IPS-11a (cell line): Measurements from ENCODE around the gene TMCO4.

ENCODE experiments used
- H3K4me3 ChIP-seq: one replicate; pipeline ENCODE4 v1.5.1; 2013; ENCODE audit warnings: low read depth, low read length, control low read depth

Gene TMCO4

GRCh38 chr1:19776933-19777332 is 22.8 kb downstream of the TMCO4 start:
- H3K4me3 ChIP-seq, result no peak overlapping the region

DNA sequence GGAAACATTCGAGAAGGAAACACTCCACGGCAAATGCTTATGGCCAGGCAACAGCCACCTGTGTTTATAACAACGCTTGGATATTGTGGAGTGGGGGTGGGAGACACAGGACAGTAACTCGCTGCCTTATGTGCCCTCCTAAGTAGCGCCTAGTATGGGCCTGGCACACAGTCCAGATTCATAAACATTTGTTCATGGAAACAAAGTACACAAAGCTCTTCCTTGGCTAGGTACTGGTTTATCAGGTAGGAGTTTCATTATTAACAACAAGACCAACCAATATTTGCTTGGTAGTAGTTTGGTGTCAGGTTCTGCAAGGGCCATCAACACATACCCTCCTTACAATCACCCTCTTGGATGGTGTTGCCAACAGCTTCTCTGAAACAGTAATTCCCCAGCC is 23.4 kb downstream of the TMCO4 start:
- no peak overlapping the region for H3K4me3 ChIP-seq

DNA sequence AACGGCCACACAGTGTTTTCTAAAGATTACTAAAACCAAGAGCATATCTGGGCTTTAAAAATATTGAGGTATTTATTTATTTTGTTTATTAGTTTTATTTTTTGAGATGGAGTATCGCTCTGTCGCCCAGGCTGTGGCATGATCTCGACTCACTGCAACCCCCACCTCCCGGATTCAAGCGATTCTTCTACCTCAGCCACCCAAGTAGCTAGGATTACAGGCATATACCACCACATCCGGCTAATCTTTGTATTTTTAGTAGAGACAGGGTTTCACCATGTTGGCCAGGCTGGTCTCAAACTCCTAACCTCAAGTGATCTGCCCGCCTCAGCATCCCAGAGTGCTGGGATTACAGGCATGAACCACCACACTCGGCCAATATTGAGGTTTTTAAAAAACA is 23.9 kb downstream of the TMCO4 start:
- H3K4me3 ChIP-seq, result no peak overlapping the region

- no peak overlapping the region for H3K4me3 ChIP-seq
Observed at GRCh38 chr1:19775317-19775716, 24.4 kb downstream of the TMCO4 start.

- no peak overlapping the region for H3K4me3 ChIP-seq
Observed at GRCh38 chr1:19774180-19774785, 25.4 kb downstream of the TMCO4 start.

DNA sequence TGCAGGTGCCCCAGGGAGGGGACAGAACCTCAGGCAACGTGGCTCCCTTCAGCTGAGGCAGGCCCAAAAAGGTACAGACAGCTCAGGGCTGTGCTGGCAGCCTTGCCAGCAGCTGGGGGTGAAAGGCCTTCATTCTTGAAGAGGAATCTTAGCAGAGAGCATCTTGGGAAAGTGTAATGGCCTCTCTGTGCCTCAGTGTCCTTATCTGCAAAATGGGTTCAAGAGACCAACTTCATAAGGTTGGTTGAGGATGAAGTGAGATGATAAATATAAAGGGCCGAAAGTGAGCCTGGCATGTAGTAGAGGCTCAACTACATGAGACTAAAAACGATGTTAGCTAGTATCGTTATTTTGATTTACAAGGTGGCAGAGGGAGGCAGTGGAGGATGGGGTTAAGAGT is 26.2 kb downstream of the TMCO4 start:
- H3K4me3 ChIP-seq, result no peak overlapping the region

DNA sequence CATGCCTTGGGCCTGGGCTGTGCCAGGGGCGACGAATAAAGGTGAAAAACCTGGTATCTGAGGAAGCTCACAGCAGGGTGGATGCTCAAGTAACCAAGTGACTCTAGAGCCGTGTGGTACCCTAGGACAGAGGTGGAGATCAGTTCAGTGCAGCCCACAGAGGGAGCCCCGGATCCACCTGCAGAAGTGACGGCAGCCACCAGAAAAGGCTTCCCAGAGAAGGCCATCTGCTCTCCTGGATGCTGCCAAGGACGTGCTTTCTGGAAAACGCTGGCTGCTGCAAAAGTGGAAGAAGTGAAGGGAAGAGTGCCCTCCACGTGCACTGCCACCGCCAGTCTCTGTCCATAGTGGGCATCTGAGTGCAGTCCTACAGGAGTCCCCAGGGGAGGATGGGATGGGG is 27.7 kb downstream of the TMCO4 start:
- H3K4me3 ChIP-seq, result no peak overlapping the region

GRCh38 chr1:19771350-19771749 is 28.4 kb downstream of the TMCO4 start:
- no peak overlapping the region for H3K4me3 ChIP-seq

DNA sequence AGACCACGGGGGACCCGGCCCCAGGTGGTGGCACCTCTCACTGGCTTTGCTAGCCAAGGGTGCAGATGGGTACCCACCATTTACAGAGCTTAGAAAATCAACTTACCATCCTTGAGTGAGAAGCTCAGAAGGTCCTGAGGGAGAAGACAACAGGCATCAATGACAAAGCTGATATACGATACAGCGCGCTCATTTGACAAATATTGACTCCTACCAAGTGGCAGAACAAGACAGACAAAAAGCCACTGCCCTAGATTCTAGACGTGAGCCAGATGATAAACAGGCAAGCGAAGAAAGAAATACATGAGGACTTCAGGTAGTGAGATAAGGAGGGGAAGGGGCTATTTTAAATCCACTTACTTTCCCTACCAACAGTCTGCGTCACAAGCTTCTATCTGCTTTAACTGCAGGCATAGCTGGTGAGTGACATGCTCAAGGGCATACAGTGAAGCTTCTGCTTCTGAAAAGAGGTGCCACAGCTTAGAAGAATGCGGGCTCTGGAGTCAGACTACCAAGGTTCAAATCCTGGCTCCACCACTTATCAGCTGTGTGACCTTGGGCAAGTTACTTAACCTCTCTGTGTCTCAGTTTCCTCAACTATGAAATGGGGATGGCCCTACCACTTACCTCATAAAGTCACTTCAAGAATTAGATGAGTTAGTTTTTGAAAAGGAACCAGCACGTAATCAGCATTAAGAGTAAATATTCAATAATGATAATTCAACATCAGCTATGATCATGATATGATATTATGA is 29.1 kb downstream of the TMCO4 start:
- H3K4me3 ChIP-seq, result no peak overlapping the region

DNA sequence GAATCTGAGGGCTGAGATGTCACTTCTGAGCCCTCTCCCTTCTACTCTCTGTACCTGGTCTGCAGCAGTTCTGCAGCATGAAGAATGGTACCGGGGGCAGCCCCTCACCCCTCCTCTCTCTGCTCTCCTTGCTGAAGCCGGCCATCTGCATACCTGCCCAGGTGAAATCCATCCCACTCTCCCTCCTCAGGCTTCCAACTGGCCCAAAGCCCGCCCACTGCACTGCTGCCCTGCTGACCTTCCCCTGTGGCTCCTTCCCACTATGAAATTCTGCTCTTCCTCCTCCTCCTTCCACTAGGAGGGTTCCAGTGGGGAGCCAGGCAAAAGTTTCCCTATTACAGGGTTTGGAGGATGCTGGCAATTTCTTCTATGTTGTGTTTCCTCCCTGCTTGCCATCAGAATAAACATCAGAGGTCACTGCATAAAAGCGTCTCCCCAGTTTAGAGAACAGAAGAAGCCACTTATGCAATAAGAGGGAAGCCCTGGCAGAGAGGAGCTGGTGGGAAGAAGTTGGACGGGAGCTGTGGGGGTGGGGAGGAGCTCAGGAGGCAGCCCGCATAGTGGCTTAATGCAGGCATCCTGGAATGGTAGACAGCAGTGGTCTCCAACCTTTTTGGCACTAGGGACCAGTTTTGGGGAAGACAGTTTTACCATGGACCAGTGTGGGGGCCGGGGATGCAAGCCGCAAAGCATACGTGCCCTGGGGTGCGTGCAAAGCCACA is 30.3 kb downstream of the TMCO4 start:
- H3K4me3 ChIP-seq, result no peak overlapping the region

DNA sequence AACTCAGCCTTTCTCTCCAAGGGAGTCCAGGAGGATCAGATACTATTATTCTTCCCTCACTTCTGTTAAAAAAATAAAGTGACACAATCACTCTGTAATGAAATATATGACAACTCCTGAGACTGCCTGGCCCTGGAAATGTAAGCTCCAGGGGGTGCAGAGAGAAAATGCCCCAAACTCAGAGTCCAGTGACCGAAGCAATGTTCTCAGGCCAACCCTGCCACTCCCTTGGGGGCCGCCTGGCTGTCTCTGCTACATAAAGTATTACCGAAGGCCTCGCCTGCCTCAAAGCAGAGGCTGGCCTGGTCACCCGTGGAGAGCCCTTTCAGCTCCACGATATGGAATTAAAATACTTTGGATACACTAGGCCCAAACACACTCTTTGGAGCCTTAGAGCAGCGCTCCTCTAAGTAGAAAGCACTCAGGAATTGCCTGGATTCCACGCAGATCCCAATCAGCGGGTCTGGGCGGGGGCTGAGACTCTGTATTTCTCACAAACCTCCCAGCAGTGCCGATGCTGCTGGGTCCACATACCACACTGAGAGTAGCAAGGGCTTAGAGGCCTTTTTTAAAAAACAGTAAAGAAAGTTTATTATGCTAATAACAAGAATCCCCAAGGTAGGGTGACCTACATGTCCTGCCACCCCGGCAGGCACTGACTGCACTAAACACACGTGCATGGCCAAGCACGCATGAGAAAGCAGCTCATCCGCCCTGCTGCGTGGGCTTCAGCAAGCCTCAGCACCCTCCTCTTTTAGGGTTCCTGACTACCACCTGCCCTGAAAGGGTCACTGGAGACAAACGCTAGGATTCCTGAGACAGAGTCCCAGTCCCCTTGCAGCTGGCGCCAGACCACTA is 31.1 kb downstream of the TMCO4 start:
- H3K4me3 ChIP-seq, result no peak overlapping the region

- no peak overlapping the region for H3K4me3 ChIP-seq
Observed at GRCh38 chr1:19765623-19766022, 34.1 kb downstream of the TMCO4 start.

DNA sequence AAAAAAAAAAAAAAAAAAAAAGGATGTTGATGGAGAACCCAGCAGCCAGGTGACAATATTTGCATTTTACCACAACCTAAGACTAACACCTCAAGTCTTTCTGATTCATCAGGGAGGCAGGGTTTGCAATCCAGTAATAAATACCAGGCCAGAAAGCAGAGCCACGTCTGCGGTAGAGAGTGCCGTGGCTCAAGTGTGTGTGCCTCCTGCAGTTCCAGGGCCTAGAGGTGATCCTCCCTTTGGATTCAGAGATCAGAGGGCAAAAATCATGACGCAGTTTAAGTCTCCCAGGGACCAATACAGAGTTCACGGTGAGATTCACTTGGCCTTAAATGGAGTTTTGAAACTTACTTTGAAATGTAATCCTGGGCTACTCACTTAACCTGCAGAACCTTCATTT is 34.9 kb downstream of the TMCO4 start:
- no peak overlapping the region for H3K4me3 ChIP-seq

GRCh38 chr1:19762175-19762779 is 37.4 kb downstream of the TMCO4 start:
- H3K4me3 ChIP-seq, result no peak overlapping the region

DNA sequence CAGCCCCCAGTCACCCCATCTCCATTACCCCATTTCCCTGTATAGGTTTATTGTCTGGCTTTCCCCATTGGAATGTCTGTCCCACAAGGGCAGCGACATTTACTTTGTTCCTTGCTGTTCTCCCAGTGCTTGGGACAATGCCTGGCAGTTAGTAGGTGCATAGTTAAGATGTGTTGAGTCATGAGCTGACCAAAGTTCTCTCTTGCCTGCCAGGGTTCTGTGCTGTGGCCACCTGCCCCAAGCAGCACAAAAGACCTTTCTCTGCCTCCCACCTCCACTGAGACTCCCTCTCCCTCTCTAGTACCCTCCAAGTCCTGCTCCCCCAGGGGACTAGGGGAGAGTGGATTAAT is 40.0 kb downstream of the TMCO4 start:
- H3K4me3 ChIP-seq, result no peak overlapping the region

DNA sequence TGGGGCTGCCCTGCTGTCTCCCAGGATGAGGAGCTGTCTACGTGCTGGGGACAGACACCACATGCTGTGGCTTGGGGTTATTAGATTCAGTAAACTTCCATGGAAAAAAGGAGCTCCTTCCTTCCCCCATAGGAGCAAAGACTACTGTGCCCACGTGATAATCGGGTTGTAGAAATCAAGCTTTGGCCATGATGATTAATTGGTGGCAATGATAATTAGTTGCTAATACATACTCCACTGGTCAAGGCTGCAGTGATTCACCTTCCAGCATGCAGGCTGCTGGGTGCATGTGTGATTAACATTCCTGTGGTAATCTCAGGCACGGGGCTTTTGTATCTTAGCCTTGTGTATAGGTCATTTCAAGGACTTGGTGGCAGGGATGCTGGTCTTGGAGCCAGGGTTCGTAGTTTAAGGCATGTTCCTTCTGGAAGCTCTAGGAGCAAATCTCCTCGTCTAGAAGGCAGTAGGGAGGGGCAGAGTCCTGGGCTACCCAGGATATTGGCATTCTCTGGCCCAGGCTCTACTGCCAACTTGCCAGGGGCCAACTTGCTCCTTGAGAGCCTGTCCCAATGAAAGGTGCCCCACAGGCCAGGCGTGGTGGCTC is 41.4 kb downstream of the TMCO4 start:
- H3K4me3 ChIP-seq, result no peak overlapping the region

DNA sequence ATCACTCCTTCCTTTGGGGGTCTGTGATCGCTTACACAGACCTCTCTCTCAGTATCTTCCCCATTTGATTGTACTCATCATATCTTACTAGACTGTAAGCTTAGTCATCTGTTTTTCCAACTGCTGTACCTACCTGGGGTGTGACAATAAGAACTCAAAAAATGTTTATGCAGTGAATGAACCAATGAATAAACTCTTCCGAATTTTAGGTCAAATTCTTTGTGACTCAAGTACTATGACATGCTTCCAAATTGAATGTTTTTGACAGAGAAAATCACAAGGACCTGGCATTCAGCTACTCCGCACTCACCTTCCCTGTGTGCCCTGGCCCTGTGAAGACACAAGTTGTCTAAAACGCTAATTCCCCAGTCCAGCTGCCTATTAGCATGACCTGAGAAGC is 42.1 kb downstream of the TMCO4 start:
- H3K4me3 ChIP-seq, result no peak overlapping the region

DNA sequence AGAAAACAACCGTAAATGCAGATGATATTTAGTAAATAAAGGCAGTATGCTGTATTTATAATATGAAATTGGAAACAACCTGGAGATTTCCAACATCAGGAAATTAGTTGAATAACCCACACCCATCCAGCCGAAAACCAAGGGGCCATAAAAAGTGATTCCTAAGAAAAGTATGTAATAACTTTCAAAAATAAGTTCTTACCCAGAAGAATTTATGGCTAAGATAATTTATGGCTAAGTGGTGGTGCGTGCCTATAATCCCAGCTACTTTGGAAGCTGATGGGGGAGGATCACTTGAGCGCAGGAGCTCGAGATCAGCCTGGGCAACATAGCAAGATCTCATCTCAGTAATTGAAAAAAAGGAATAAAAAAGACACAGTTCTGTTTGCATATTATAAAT is 43.2 kb downstream of the TMCO4 start:
- no peak overlapping the region for H3K4me3 ChIP-seq

DNA sequence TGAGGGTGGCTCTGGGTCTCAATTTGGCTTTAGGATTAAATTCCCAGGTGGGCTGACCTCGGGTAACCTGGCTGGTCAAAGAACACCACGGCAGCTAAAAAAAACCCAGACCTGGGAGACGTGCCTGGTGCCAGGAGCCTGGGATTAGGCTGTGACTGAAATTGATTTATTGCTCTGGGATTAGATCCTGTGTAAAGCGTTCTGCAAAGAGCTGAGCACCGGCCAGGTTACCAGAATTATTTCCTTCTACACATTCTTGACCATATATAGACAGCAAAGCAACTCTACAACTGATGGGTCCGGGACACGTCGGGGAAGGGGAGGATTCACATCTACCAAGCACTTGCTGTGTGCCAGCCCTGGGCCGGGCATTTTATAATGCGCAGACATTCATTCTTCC is 45.2 kb downstream of the TMCO4 start:
- H3K4me3 ChIP-seq, result no peak overlapping the region

- no peak overlapping the region for H3K4me3 ChIP-seq
Observed at GRCh38 chr1:19752083-19752696, 47.5 kb downstream of the TMCO4 start.
